ENCODE data around the gene LDHAL6B. TPM values are rescaled to one million over a fixed set of nuclear protein-coding genes. Genes with fewer than 3 reads are reported as not detected.
A peak's percentile ranks its signal among the peaks of the same experiment; 100 is the strongest.

Gene LDHAL6B
- total and polyA plus RNA-seq, 7 experiments from 2014 or later = not detected

DNA sequence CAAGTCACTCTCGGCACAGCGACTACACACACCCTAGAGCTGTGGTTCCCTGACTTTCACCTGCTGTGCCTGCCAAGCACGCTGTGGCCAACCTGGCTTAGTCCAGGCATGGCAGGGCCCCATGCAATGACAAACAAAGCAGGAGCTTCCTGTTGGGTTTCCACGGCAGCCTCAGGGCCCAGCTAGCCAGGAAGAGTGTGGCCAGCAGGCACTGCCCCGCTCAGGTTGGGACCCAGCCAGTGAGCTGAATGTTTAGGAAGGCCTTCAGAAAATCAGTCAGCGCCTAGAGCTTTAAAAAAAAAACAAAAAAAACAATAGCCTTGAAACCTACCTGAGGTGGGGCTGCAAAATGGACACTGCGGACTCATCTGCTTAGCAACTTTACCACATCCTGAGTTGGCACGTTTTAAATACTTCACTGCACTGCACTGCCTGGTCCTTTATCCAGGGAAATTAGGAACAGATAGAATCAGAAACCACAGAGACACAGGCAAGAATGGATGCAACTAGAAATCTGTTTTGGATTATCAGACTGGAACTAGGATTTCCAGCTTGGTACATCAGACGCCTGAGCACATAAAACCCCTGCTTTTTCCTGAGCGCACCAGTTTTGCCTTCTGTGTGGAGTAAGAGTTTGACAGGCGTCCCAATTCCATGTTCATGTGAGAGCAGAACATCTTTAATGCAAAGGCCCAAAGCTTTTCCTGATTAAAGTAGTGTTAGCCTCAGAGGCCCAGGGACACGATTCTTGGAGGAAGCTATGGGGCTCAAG lies 36.2 kb upstream of the LDHAL6B start:
- peaks cover 0 to 31% (median 3%) of the 10 kb centered on the region in 5 donors for H3K36me3 Mint-ChIP-seq
- no peaks in the 10 kb centered on the region for H3K4me1 ChIP-seq (ENCODE audit: control insufficient read depth in 2 of 2, insufficient read depth in 2 of 2, low read length in 2 of 2)
- H3K9me3 Mint-ChIP-seq = peaks cover 0 to 5% (median 0%) of the 10 kb centered on the region in 11 donors
- H3K36me3 ChIP-seq (ENCODE audit: control insufficient read depth in 2 of 3, insufficient read depth in 3 of 3, low read length in 3 of 3) = no peaks in the 10 kb centered on the region
- peaks cover 0 to 5% (median 2%) of the 10 kb centered on the region in 5 donors for H3K27me3 Mint-ChIP-seq
- CTCF ChIA-PET = interaction anchor here (0.5 kb wide), 1 partner anchor 121 kb away, joined by 6 read pairs; no protein-coding TSS in a partner anchor
- H3K4me3 ChIP-seq (ENCODE audit: low read length) = no peak overlapping the region
- POLR2A ChIA-PET = interaction anchor here (0.6 kb wide), 1 partner anchor 1485 kb away, joined by 3 read pairs; no protein-coding TSS in a partner anchor
- DNase-seq = no peak
- peak overlapping the region in 2 of 9 donors; percentile 18 to 33 for H3K27ac Mint-ChIP-seq
- H3K9me3 ChIP-seq (ENCODE audit: control insufficient read depth in 2 of 3, low read length in 3 of 3) = no peaks in the 10 kb centered on the region
- intact Hi-C loops (cut with micrococcal nuclease) = no loop called here
- H3K27me3 ChIP-seq (ENCODE audit: control insufficient read depth in 2 of 2, insufficient read depth in 2 of 2, low read length in 2 of 2) = no peaks in the 10 kb centered on the region
- H3K4me3 Mint-ChIP-seq = no peak overlapping the region
- ATAC-seq = no peak
- no peak overlapping the region for H3K27ac ChIP-seq (ENCODE audit: low read depth, low read length)
- peaks cover 0 to 33% (median 0%) of the 10 kb centered on the region in 7 donors for H3K4me1 Mint-ChIP-seq

DNA sequence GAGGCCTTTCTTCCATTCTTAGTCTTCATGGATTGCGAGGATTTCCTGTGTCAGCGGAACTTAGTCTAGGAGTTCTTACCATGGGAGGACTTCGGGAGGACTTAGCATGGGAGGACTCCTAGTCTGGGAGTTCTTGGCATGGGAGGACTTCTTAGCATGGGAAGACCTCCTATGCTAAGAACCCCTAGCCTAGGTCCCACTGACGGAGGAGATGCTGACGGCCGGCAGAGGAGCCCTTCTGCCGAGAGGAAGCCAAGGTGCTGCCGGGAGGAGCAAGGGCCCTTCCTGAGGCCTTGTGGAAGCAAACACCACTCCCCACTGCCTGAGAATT lies 35.6 kb upstream of the LDHAL6B start:
- CTCF ChIA-PET = no interaction called here
- no peak for ATAC-seq
- Mint-ChIP-seq H3K4me3 (no peak overlapping the region), H3K27me3 (peaks cover 0 to 8% (median 5%) of the 10 kb centered on the region in 5 donors), H3K36me3 (peaks cover 0 to 26% (median 3%) of the 10 kb centered on the region in 5 donors), H3K9me3 (peaks cover 0 to 5% (median 0%) of the 10 kb centered on the region in 11 donors), H3K4me1 (peaks cover 0 to 31% (median 0%) of the 10 kb centered on the region in 7 donors), H3K27ac (peak overlapping the region in 1 of 9 donors; percentile 18)
- intact Hi-C loops (cut with micrococcal nuclease) = no loop called here
- no peak overlapping the region for H3K4me3 ChIP-seq (ENCODE audit: low read length)
- H3K9me3 ChIP-seq (ENCODE audit: control insufficient read depth in 2 of 3, low read length in 3 of 3) = no peaks in the 10 kb centered on the region
- H3K27me3 ChIP-seq (ENCODE audit: control insufficient read depth in 2 of 2, insufficient read depth in 2 of 2, low read length in 2 of 2) = no peaks in the 10 kb centered on the region
- POLR2A ChIA-PET = no interaction called here
- no peaks in the 10 kb centered on the region for H3K36me3 ChIP-seq (ENCODE audit: control insufficient read depth in 2 of 3, insufficient read depth in 3 of 3, low read length in 3 of 3)
- H3K27ac ChIP-seq (ENCODE audit: low read depth, low read length) = no peak overlapping the region
- DNase-seq = no peak
- no peaks in the 10 kb centered on the region for H3K4me1 ChIP-seq (ENCODE audit: control insufficient read depth in 2 of 2, insufficient read depth in 2 of 2, low read length in 2 of 2)

DNA sequence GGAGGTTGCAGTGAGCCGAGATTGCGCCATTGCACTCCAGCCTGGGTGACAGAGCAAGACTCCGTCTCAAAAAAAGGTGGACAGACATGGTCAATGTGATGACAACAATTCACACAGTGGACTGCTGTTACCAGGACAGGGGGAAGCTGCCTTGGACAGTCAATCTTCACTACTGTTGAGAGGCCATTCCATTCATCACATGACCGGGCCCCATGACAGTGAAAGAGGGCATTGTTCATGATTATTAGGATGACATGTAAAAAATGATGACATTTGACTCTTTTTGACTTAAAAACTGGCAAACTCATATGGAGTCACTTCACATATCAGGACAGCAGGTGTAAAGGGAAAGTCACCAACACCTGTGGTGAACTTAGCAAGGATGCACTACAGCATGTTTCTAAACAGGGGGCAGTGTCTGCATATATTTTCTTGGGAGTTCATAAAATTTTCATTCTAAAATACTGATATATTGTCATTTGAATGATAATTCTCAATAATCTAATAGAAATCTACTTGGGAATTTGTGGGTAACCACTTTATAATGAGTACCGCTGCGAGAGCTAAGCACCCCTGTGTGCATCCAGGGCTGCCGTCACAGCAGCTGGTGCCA lies 34.2 kb upstream of the LDHAL6B start:
- no peak overlapping the region for H3K27ac Mint-ChIP-seq
- no peak for DNase-seq
- CTCF ChIA-PET = no interaction called here

DNA sequence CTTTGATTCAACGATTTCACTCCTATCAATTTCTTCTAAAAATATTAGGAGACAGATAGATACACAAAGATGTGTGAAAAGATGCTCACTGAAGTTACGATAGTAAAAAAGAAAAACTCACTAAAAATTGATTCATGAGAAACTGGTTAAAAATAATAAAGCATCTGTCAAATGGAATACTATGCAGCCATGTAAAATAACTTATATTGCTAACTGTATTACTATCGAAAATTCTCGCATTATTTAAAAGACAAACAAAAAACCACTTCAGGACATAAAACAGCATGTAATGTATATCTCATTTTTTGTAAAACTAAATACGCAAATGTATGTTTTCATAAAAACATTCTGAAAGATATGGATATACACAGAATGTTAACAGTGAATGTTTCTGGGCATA lies 33.4 kb upstream of the LDHAL6B start:
- Histone ChIP-seq H3K4me3 (ENCODE audit: low read length) (no peak overlapping the region), H3K9me3 (ENCODE audit: control insufficient read depth in 2 of 3, low read length in 3 of 3) (no peaks in the 10 kb centered on the region), H3K27me3 (ENCODE audit: control insufficient read depth in 2 of 2, insufficient read depth in 2 of 2, low read length in 2 of 2) (no peaks in the 10 kb centered on the region), H3K36me3 (ENCODE audit: control insufficient read depth in 2 of 3, insufficient read depth in 3 of 3, low read length in 3 of 3) (no peaks in the 10 kb centered on the region), H3K27ac (ENCODE audit: low read depth, low read length) (no peak overlapping the region), H3K4me1 (ENCODE audit: control insufficient read depth in 2 of 2, insufficient read depth in 2 of 2, low read length in 2 of 2) (no peaks in the 10 kb centered on the region)
- CTCF ChIA-PET = no interaction called here
- H3K4me1 Mint-ChIP-seq = peaks cover 0 to 30% (median 0%) of the 10 kb centered on the region in 7 donors
- H3K9me3 Mint-ChIP-seq = peaks cover 0 to 5% (median 0%) of the 10 kb centered on the region in 11 donors
- H3K27me3 Mint-ChIP-seq = peaks cover 2 to 14% (median 11%) of the 10 kb centered on the region in 5 donors
- H3K4me3 Mint-ChIP-seq = no peak overlapping the region
- H3K27ac Mint-ChIP-seq = no peak overlapping the region
- DNase-seq (no peak), ATAC-seq (no peak)
- POLR2A ChIA-PET = no interaction called here
- peaks cover 0 to 28% (median 3%) of the 10 kb centered on the region in 5 donors for H3K36me3 Mint-ChIP-seq
- intact Hi-C loops (cut with micrococcal nuclease) = no loop called here

More for the DNA sequence above, 34.2 kb upstream of the LDHAL6B start:
- Mint-ChIP-seq H3K36me3 (peaks cover 0 to 21% (median 3%) of the 10 kb centered on the region in 5 donors), H3K4me3 (no peak overlapping the region), H3K9me3 (peaks cover 0 to 5% (median 0%) of the 10 kb centered on the region in 11 donors), H3K4me1 (peaks cover 0 to 30% (median 0%) of the 10 kb centered on the region in 7 donors), H3K27me3 (peaks cover 2 to 8% (median 5%) of the 10 kb centered on the region in 5 donors)
- intact Hi-C loops (cut with micrococcal nuclease) = no loop called here
- Histone ChIP-seq H3K27ac (ENCODE audit: low read depth, low read length) (no peak overlapping the region), H3K4me3 (ENCODE audit: low read length) (no peak overlapping the region), H3K9me3 (ENCODE audit: control insufficient read depth in 2 of 3, low read length in 3 of 3) (no peaks in the 10 kb centered on the region), H3K36me3 (ENCODE audit: control insufficient read depth in 2 of 3, insufficient read depth in 3 of 3, low read length in 3 of 3) (no peaks in the 10 kb centered on the region), H3K27me3 (ENCODE audit: control insufficient read depth in 2 of 2, insufficient read depth in 2 of 2, low read length in 2 of 2) (no peaks in the 10 kb centered on the region), H3K4me1 (ENCODE audit: control insufficient read depth in 2 of 2, insufficient read depth in 2 of 2, low read length in 2 of 2) (no peaks in the 10 kb centered on the region)
- POLR2A ChIA-PET = no interaction called here
- no peak for ATAC-seq

DNA sequence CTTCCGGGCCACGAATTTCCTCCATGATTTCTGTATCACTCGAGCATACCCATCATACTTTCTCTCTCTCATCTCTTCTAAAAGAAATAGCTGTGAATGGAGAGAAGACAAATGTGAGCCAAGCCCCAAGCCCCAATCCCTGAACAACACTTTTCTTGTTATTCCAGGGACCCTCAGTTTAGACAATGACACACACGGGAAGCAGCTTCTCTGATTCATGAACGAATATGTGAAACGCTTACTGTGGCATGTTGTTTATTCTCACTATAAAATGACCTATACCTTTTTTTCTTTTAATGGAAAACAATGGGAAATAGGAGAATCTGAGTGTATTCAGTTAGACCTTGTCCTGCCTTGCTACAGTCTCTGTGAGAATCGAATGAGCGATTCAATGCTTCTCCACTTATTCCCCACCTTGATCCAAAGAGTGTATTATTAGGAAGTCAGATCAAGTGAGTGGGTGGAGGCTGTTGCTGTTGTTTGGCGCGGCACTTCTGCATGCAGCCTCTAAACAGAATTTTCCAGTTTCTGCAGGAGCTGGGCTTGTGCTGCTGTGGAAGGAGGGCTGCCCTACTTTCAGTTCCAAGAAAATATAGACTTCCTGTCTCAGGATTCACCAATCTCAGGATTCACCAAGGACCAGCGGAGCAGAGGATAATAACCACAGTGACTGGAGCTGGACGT lies 32.4 kb upstream of the LDHAL6B start:
- POLR2A ChIA-PET = no interaction called here
- DNase-seq = no peak
- no peak overlapping the region for H3K27ac Mint-ChIP-seq
- H3K9me3 ChIP-seq (ENCODE audit: control insufficient read depth in 2 of 3, low read length in 3 of 3) = no peaks in the 10 kb centered on the region
- H3K4me1 ChIP-seq (ENCODE audit: control insufficient read depth in 2 of 2, insufficient read depth in 2 of 2, low read length in 2 of 2) = no peaks in the 10 kb centered on the region
- peaks cover 0 to 26% (median 3%) of the 10 kb centered on the region in 5 donors for H3K36me3 Mint-ChIP-seq
- H3K27me3 Mint-ChIP-seq = peaks cover 2 to 19% (median 15%) of the 10 kb centered on the region in 5 donors
- CTCF ChIA-PET = interaction anchor here (1.6 kb wide), 1 partner anchor 355 kb away, joined by 9 read pairs; no protein-coding TSS in a partner anchor
- no peak overlapping the region for H3K27ac ChIP-seq (ENCODE audit: low read depth, low read length)
- H3K36me3 ChIP-seq (ENCODE audit: control insufficient read depth in 2 of 3, insufficient read depth in 3 of 3, low read length in 3 of 3) = no peaks in the 10 kb centered on the region
- no peak overlapping the region for H3K4me3 Mint-ChIP-seq
- peaks cover 0 to 5% (median 0%) of the 10 kb centered on the region in 11 donors for H3K9me3 Mint-ChIP-seq
- H3K4me1 Mint-ChIP-seq = peaks cover 0 to 25% (median 0%) of the 10 kb centered on the region in 7 donors
- no peaks in the 10 kb centered on the region for H3K27me3 ChIP-seq (ENCODE audit: control insufficient read depth in 2 of 2, insufficient read depth in 2 of 2, low read length in 2 of 2)
- intact Hi-C loops (cut with micrococcal nuclease) = loop anchor here in 1 of 2 donors (1.0 to 2.0 kb wide), 2 partner anchors 319 to 355 kb away; no protein-coding TSS in a partner anchor
- no peak for ATAC-seq
- H3K4me3 ChIP-seq (ENCODE audit: low read length) = no peak overlapping the region

All from naive thymus-derived CD4-positive, alpha-beta T cell (primary cell).